Pulmonary artery endothelial cell (primary cell): ENCODE data around the gene WDR76. TPM values are rescaled to one million over a fixed set of nuclear protein-coding genes. Genes with fewer than 3 reads are reported as not detected.
"Not testable (repeated sequence)": the region's sequence is repeated elsewhere in the genome, so short reads cannot be mapped to it uniquely, and the experiment has no call there.

Experiments
- DNase-seq: peaks from one replicate; pipeline ENCODE4 v3.0.0-alpha.2; 2011; ENCODE audit warnings: low read depth, low spot score
- total RNA-seq: library from RNA; depleted of rRNA; stranded (reverse); fragments of >200 nt; gene quantifications from 2 replicates; pipeline ENCODE4 v1.2.3, GENCODE V29; 2014

Gene WDR76
- total RNA-seq = 18.1 and 22.8 TPM in 2 replicates

GRCh38 chr15:43826508-43827341 lies at the start of gene WDR76:
Gene WDR76 (plus strand): TSS chr15:43827002. CDS start chr15:43827033, 31 bp downstream.
- DNase-seq = peak; percentile 47

- no peak for DNase-seq
These were observed 49.4 kb upstream of the WDR76 start for GRCh38 chr15:43777267-43777914.

GRCh38 chr15:43779016-43779415 lies 47.8 kb upstream of the WDR76 start:
- no peak for DNase-seq

GRCh38 chr15:43789409-43789808 lies 37.4 kb upstream of the WDR76 start:
- no peak for DNase-seq

GRCh38 chr15:43791993-43792760 lies 34.6 kb upstream of the WDR76 start, which contains the start of gene SERF2:
Gene SERF2 (plus strand): TSS chr15:43792320. CDS start chr15:43792377, 57 bp downstream.
- peak; percentile 98 for DNase-seq

GRCh38 chr15:43792761-43793476 lies 33.9 kb upstream of the WDR76 start:
- no peak for DNase-seq

GRCh38 chr15:43793647-43794046 lies 33.2 kb upstream of the WDR76 start:
- DNase-seq = no peak

GRCh38 chr15:43794269-43795037 lies 32.3 kb upstream of the WDR76 start:
- DNase-seq = no peak

GRCh38 chr15:43795197-43795596 lies 31.6 kb upstream of the WDR76 start:
- DNase-seq = no peak

- DNase-seq = no peak
These were observed 30.8 kb upstream of the WDR76 start for GRCh38 chr15:43795997-43796396.

- no peak for DNase-seq
These were observed 30.2 kb upstream of the WDR76 start for GRCh38 chr15:43796566-43796965.

GRCh38 chr15:43799209-43799944 lies 27.4 kb upstream of the WDR76 start:
- DNase-seq = no peak

GRCh38 chr15:43799945-43800285 lies 26.9 kb upstream of the WDR76 start, which contains the start of gene SERINC4:
Gene SERINC4 (minus strand): TSS chr15:43800220. CDS start chr15:43799986, 234 bp downstream.
- DNase-seq = no peak

- DNase-seq = peak; percentile 60
These were observed 26.3 kb upstream of the WDR76 start, which contains the start of gene HYPK for GRCh38 chr15:43800286-43801141. Gene HYPK (plus strand): TSS chr15:43800599. CDS start chr15:43800623, 24 bp downstream.

- DNase-seq = not testable (repeated sequence)
These were observed 24.1 kb upstream of the WDR76 start for GRCh38 chr15:43802676-43803075.

GRCh38 chr15:43808435-43808950 lies 18.3 kb upstream of the WDR76 start:
- DNase-seq = no peak

GRCh38 chr15:43808960-43809678 lies 17.7 kb upstream of the WDR76 start:
- DNase-seq = no peak

GRCh38 chr15:43815064-43815463 lies 11.7 kb upstream of the WDR76 start:
- not testable (repeated sequence) for DNase-seq
